Endodermal cell (in vitro differentiated cells): ENCODE data around the gene CD22. TPM values are rescaled to one million over a fixed set of nuclear protein-coding genes. Genes with fewer than 3 reads are reported as not detected.
A peak's percentile ranks its signal among the peaks of the same experiment; 100 is the strongest.
"Not testable (repeated sequence)": the region's sequence is repeated elsewhere in the genome, so short reads cannot be mapped to it uniquely, and the experiment has no call there.

Experiments used
- DNase-seq: peaks from one replicate; pipeline ENCODE4 v3.0.0-alpha.2; 2017
- H3K27ac ChIP-seq: 2 replicates; pipeline ENCODE4 v1.5.1; 2013; ENCODE audit warnings: mild to moderate bottlenecking, low read depth, low read length, moderate library complexity
- H3K27me3 ChIP-seq: 2 replicates; pipeline ENCODE4 v1.6.1; 2013; ENCODE audit warnings: mild to moderate bottlenecking, low read length, moderate library complexity; ENCODE audit not compliant: insufficient read depth, control insufficient read depth, poor library complexity, severe bottlenecking
- H3K36me3 ChIP-seq: 2 replicates; pipeline ENCODE4 v1.7.0; 2013; ENCODE audit warnings: mild to moderate bottlenecking, low read length, moderate library complexity; ENCODE audit not compliant: control insufficient read depth, insufficient read depth
- H3K4me1 ChIP-seq: one replicate; pipeline ENCODE4 v1.7.0; 2013; ENCODE audit warnings: low read length; ENCODE audit not compliant: control insufficient read depth, insufficient read depth
- H3K4me3 ChIP-seq: 2 replicates; pipeline ENCODE4 v1.5.1; 2013; ENCODE audit warnings: mild to moderate bottlenecking, low read length, moderate library complexity
- H3K9ac ChIP-seq: 2 replicates; pipeline ENCODE4 v1.6.1; 2013; ENCODE audit warnings: mild to moderate bottlenecking, low read length, moderate library complexity; ENCODE audit not compliant: poor library complexity, severe bottlenecking; ENCODE audit errors: extremely low read depth
- H3K9me3 ChIP-seq: 2 replicates; pipeline ENCODE4 v1.6.1; 2013; ENCODE audit warnings: mild to moderate bottlenecking, low read length, moderate library complexity; ENCODE audit not compliant: control insufficient read depth
- H3K27ac Mint-ChIP-seq: 2 replicates; pipeline ENCODE4 v1.8.0; 2020; ENCODE audit warnings: mixed read lengths
- H3K27me3 Mint-ChIP-seq: 2 replicates; pipeline ENCODE4 v1.8.0; 2021; ENCODE audit warnings: mild to moderate bottlenecking, mixed read lengths; ENCODE audit not compliant: insufficient read depth
- H3K36me3 Mint-ChIP-seq: 2 replicates; pipeline ENCODE4 v1.8.0; 2020; ENCODE audit warnings: low read depth, mixed read lengths
- H3K4me1 Mint-ChIP-seq: 2 replicates; pipeline ENCODE4 v1.8.0; 2020; ENCODE audit warnings: mixed read lengths
- H3K4me3 Mint-ChIP-seq: 2 replicates; pipeline ENCODE4 v1.8.0; 2020; ENCODE audit warnings: mild to moderate bottlenecking, moderate library complexity, mixed read lengths
- H3K9me3 Mint-ChIP-seq: 2 replicates; pipeline ENCODE4 v1.8.0; 2020; ENCODE audit warnings: mild to moderate bottlenecking, mixed read lengths
- CTCF ChIP-seq: fragments of 200-600 bp; sonication (generic); conservative IDR thresholded peaks from 2 replicates; pipeline ENCODE4 v1.5.0; 2021; ENCODE audit warnings: antibody characterized with exemption, mild to moderate bottlenecking
- WGBS, 2 experiments: methylation state at CpG; one replicate each; pipeline versions ENCODE4 v1.1.5 to v1.1.7; 2013; ENCODE audit warnings: missing lambda C conversion rate in 2 of 2, mixed read lengths in 1 of 2; ENCODE audit not compliant: insufficient coverage in 1 of 2, insufficient read length in 1 of 2; 5-methylcytosine and 5-hydroxymethylcytosine counted together
- total RNA-seq, 2 donors: library from RNA; stranded (reverse); fragmentation: NEBNext Ultra II Directional in 1 of 2; extraction: Animal tissue kit (Norgen Biotek cat#: 25700) in 1 of 2; gene quantifications; 2 replicates in 1 of 2; 3 replicates in 1 of 2; pipeline ENCODE4 v1.2.1, GENCODE V29; 2021

Gene CD22
- total RNA-seq, 2 donors from 2014 or later = not detected

DNA sequence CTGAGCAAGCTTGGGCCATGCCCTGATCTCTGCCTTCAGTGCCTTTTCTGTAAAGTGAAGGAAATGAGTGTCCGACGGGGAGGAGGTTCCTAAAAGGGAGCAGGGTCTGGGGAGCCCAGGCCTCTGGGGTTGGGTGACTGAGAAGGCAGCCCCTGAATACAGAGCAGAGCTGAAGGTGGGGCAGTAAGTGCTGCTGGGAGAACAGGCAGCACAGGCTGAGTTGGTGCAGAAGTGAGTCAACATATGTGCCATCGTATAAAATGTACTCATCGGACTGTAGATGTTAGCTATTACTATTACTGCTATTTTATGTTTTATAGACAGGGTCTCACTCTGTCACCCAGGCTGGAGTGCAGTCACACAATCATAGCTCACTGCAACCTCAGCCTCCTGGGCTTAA lies 47.7 kb upstream of the CD22 start:
- H3K27ac Mint-ChIP-seq = peak overlapping the region; percentile 31
- H3K9me3 Mint-ChIP-seq = no peaks in the 10 kb centered on the region
- Histone ChIP-seq H3K4me1 (no peaks in the 10 kb centered on the region), H3K9me3 (no peaks in the 10 kb centered on the region), H3K9ac (no peak overlapping the region), H3K27ac (no peak overlapping the region), H3K27me3 (no peaks in the 10 kb centered on the region), H3K4me3 (no peak overlapping the region), H3K36me3 (peaks cover 10% of the 10 kb centered on the region)
- WGBS, 2 experiments = 93% methylated on average over 3 of the region's 4 CpGs; no CpG with 5 or more reads in 1 of the 2 experiments
- H3K36me3 Mint-ChIP-seq = peaks cover 13% of the 10 kb centered on the region
- peaks cover 7% of the 10 kb centered on the region for H3K4me1 Mint-ChIP-seq
- peaks cover 15% of the 10 kb centered on the region for H3K27me3 Mint-ChIP-seq
- no peak for TF ChIP-seq CTCF
- no peak overlapping the region for H3K4me3 Mint-ChIP-seq
- DNase-seq = no peak

DNA sequence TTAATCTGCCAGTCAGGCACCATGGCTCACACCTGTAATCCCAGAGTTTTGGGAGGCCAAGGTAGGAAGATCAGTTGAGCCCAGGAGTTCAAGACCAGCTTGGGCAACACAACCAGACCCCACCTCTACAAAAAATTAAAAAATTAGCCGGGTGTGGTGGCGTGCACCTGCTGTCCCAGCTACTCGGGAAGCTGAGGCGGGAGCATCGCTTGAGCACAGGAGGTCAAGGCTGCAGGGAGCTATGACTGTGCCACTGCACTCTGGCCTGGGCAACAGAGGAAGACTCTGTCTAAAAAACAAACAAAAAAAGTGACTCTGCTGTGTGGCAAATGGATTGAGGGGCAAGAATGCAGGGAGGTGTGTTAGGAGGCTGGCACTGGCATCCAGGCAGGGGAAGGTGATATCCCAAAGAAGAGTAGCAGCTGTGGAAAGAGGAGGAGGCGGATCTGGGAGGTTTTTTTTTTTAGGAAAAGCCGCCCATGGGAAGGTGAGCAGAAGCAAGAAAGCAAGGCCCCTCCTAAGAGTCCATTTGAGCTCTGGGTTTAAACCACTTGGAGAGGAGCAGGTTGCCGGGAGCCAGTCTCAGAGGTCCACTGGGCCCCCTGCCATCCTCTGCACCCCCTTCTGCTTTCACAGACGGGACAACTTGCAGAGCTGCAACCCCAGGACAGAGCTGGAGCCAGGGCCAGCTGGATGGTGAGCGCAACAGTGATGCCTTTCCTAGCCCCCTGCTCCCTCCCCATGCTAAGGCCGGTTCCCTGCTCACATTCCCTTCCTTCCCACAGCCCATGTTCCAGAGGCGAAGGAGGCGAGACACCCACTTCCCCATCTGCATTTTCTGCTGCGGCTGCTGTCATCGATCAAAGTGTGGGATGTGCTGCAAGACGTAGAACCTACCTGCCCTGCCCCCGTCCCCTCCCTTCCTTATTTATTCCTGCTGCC lies 44.6 kb upstream of the CD22 start:
- Histone ChIP-seq H3K27me3 (no peaks in the 10 kb centered on the region), H3K9me3 (no peaks in the 10 kb centered on the region), H3K27ac (no peak overlapping the region), H3K9ac (no peak overlapping the region), H3K4me3 (no peak overlapping the region), H3K4me1 (no peaks in the 10 kb centered on the region), H3K36me3 (no peaks in the 10 kb centered on the region)
- Mint-ChIP-seq H3K36me3 (no peaks in the 10 kb centered on the region), H3K27ac (no peak overlapping the region), H3K4me3 (no peak overlapping the region), H3K4me1 (peaks cover 11% of the 10 kb centered on the region), H3K27me3 (peaks cover 15% of the 10 kb centered on the region), H3K9me3 (no peaks in the 10 kb centered on the region)
- TF ChIP-seq CTCF = no peak
- no peak for DNase-seq
- 80 to 81% methylated on average over 14 to 17 of the region's 17 CpGs for WGBS, 2 experiments

- H3K4me3 Mint-ChIP-seq = no peak overlapping the region
- Histone ChIP-seq H3K9ac (no peak overlapping the region), H3K4me1 (no peaks in the 10 kb centered on the region), H3K9me3 (no peaks in the 10 kb centered on the region), H3K4me3 (no peak overlapping the region), H3K27me3 (no peaks in the 10 kb centered on the region), H3K36me3 (no peaks in the 10 kb centered on the region), H3K27ac (no peak overlapping the region)
- TF ChIP-seq CTCF = no peak
- H3K9me3 Mint-ChIP-seq = no peaks in the 10 kb centered on the region
- H3K27ac Mint-ChIP-seq = no peak overlapping the region
- H3K36me3 Mint-ChIP-seq = no peaks in the 10 kb centered on the region
- peaks cover 15% of the 10 kb centered on the region for H3K27me3 Mint-ChIP-seq
- WGBS, 2 experiments = 40% methylated on average over 1 of the region's 1 CpG; no CpG with 5 or more reads in 1 of the 2 experiments
- DNase-seq = no peak
- peaks cover 11% of the 10 kb centered on the region for H3K4me1 Mint-ChIP-seq
These were observed 43.9 kb upstream of the CD22 start for GRCh38 chr19:35285095-35285449.

GRCh38 chr19:35285465-35285864 lies 43.5 kb upstream of the CD22 start:
- not testable (repeated sequence) for H3K9me3 ChIP-seq, DNase-seq, H3K27ac Mint-ChIP-seq, H3K27ac ChIP-seq, H3K4me3 ChIP-seq, H3K36me3 ChIP-seq, H3K36me3 Mint-ChIP-seq, H3K4me3 Mint-ChIP-seq, H3K9ac ChIP-seq, H3K27me3 ChIP-seq, H3K4me1 ChIP-seq, H3K9me3 Mint-ChIP-seq
- H3K27me3 Mint-ChIP-seq = peaks cover 15% of the 10 kb centered on the region
- peaks cover 11% of the 10 kb centered on the region for H3K4me1 Mint-ChIP-seq
- WGBS, 2 experiments = 90 to 91% methylated on average over 2 to 3 of the region's 3 CpGs

DNA sequence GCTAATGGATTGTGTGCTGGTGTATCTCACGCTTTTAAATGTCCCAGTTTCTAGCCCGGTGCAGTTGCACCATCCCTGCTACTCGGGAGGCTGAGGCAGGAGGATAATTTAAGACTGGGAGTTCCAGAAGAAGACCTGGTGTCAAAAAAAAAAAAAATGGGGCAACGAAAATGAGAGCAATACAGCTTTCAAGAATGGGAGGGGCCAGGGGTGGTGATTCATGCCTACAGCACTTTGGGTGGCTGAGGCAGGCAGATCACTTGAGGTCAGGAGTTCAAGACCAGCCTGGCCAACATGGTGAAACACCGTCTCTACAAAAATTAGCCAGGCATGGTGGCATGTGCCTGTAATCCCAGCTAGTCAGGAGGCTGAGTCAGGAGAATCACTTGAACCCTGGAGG lies 42.9 kb upstream of the CD22 start:
- Mint-ChIP-seq H3K4me1 (peaks cover 11% of the 10 kb centered on the region), H3K27me3 (peaks cover 15% of the 10 kb centered on the region)
- H3K4me3 Mint-ChIP-seq, H3K9ac ChIP-seq, H3K36me3 Mint-ChIP-seq, H3K4me3 ChIP-seq, H3K9me3 ChIP-seq, H3K27ac ChIP-seq, DNase-seq, H3K27ac Mint-ChIP-seq, H3K9me3 Mint-ChIP-seq, H3K4me1 ChIP-seq, H3K27me3 ChIP-seq, H3K36me3 ChIP-seq: not testable (repeated sequence)
- WGBS, 2 experiments = 91 to 93% methylated on average over 5 of the region's 5 CpGs
